ENCODE measurements around the gene SIGLEC7. TPM values are rescaled to one million over a fixed set of nuclear protein-coding genes. Genes with fewer than 3 reads are reported as not detected.

SIGLEC7 gene
- polyA plus RNA-seq, 1 of the 3 experiments (the other 2 are of a cell fraction): not detected

GRCh38 chr19:51097166-51097738 lies 44.8 kb upstream of the SIGLEC7 start:
- DNase-seq: peak; percentile 76
- H3K4me2 ChIP-seq: no peak overlapping the region
- peaks cover 19% of the 10 kb centered on the region; the same call in 1 of the 2 replicates for H4K20me1 ChIP-seq (ENCODE audit: insufficient read depth)
- no peak overlapping the region for H3K9ac ChIP-seq
- TF ChIP-seq PBX3 (IDR thresholded peaks at IDR 0.05) (no peak), RAD21 (IDR thresholded peaks at IDR 0.05; ENCODE audit: low read length) (0 out of 2 replicates have a peak, but pooled peaks have one; percentile 6)
- TF ChIP-seq, protein P1, sequence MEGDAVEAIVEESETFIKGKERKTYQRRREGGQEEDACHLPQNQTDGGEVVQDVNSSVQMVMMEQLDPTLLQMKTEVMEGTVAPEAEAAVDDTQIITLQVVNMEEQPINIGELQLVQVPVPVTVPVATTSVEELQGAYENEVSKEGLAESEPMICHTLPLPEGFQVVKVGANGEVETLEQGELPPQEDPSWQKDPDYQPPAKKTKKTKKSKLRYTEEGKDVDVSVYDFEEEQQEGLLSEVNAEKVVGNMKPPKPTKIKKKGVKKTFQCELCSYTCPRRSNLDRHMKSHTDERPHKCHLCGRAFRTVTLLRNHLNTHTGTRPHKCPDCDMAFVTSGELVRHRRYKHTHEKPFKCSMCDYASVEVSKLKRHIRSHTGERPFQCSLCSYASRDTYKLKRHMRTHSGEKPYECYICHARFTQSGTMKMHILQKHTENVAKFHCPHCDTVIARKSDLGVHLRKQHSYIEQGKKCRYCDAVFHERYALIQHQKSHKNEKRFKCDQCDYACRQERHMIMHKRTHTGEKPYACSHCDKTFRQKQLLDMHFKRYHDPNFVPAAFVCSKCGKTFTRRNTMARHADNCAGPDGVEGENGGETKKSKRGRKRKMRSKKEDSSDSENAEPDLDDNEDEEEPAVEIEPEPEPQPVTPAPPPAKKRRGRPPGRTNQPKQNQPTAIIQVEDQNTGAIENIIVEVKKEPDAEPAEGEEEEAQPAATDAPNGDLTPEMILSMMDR (IDR thresholded peaks at IDR 0.05): peak; percentile 64
- no peak overlapping the region for H3K4me3 ChIP-seq (ENCODE audit: low read depth in 2 of 2, low read length in 1 of 2)
- 20% methylated on average over 8 of the region's 8 CpGs for WGBS (ENCODE audit: low lambda C conversion rate)
- H3K27ac ChIP-seq (ENCODE audit: low read depth in 2 of 2, low read length in 1 of 2): no peak overlapping the region
- no peak overlapping the region for H2AFZ ChIP-seq (ENCODE audit: low read depth)
- POLR2A ChIA-PET: no interaction called here
- CTCF ChIA-PET: interaction anchor here (1.1 to 4.2 kb wide), 6 partner anchors 8 to 167 kb away, joined by 3 to 30 read pairs (median 8); partner anchors contain the start of gene KLK10
- H3K79me2 ChIP-seq (ENCODE audit: insufficient read depth): peaks cover 8% of the 10 kb centered on the region; the same call in 1 of the 2 replicates
- no peaks in the 10 kb centered on the region; a peak in 1 of 4 replicates for H3K4me1 ChIP-seq (ENCODE audit: control insufficient read depth in 1 of 2, insufficient read depth in 2 of 2, low read depth in 1 of 2, low read length in 1 of 2)
- no peaks in the 10 kb centered on the region for H3K9me3 ChIP-seq
- no peaks in the 10 kb centered on the region for H3K9me2 ChIP-seq
- H3K27me3 ChIP-seq (ENCODE audit: insufficient read depth): no peaks in the 10 kb centered on the region
- H3F3A ChIP-seq (replicated peaks; ENCODE audit: insufficient read depth): no peaks in the 10 kb centered on the region
- peaks cover 5 to 21% of the 10 kb centered on the region in 2 experiments for H3K36me3 ChIP-seq (replicated peaks in 1 of 2; ENCODE audit: control insufficient read depth in 1 of 2, insufficient read depth in 2 of 2, low read length in 1 of 2)

- H3K9ac ChIP-seq: no peak overlapping the region
- peaks cover 11% of the 10 kb centered on the region; the same call in 1 of the 2 replicates for H3K79me2 ChIP-seq (ENCODE audit: insufficient read depth)
- 90% methylated on average over 20 of the region's 20 CpGs for WGBS (ENCODE audit: low lambda C conversion rate)
- no peaks in the 10 kb centered on the region for H3K9me2 ChIP-seq
- H4K20me1 ChIP-seq (ENCODE audit: insufficient read depth): peaks cover 19% of the 10 kb centered on the region; the same call in 1 of the 2 replicates
- H3K27me3 ChIP-seq (ENCODE audit: insufficient read depth): no peaks in the 10 kb centered on the region
- no peaks in the 10 kb centered on the region for H3F3A ChIP-seq (replicated peaks; ENCODE audit: insufficient read depth)
- CTCF ChIA-PET: no interaction called here
- no peaks in the 10 kb centered on the region for H3K9me3 ChIP-seq
- H3K4me2 ChIP-seq: no peak overlapping the region
- no peak for DNase-seq
- peaks cover 7 to 26% of the 10 kb centered on the region in 2 experiments for H3K36me3 ChIP-seq (replicated peaks in 1 of 2; ENCODE audit: control insufficient read depth in 1 of 2, insufficient read depth in 2 of 2, low read length in 1 of 2)
- H3K4me1 ChIP-seq (ENCODE audit: control insufficient read depth in 1 of 2, insufficient read depth in 2 of 2, low read depth in 1 of 2, low read length in 1 of 2): no peaks in the 10 kb centered on the region; a peak in 1 of 4 replicates
- H2AFZ ChIP-seq (ENCODE audit: low read depth): no peak overlapping the region
- TF ChIP-seq SIN3A (IDR thresholded peaks at IDR 0.05; ENCODE audit: borderline replicate concordance, low read depth, low read length): no peak
- TF ChIP-seq ELF1 (IDR thresholded peaks at IDR 0.05): no peak
- TF ChIP-seq NFIC (IDR thresholded peaks at IDR 0.05; ENCODE audit: borderline replicate concordance): no peak
- TF ChIP-seq USF1 (IDR thresholded peaks at IDR 0.05; ENCODE audit: borderline replicate concordance, low read depth): no peak
- TF ChIP-seq GATA2 (CRISPR knock-in tag; IDR thresholded peaks at IDR 0.05): no peak
- no peak for TF ChIP-seq TEAD4 (IDR thresholded peaks at IDR 0.05; ENCODE audit: borderline replicate concordance, insufficient read depth)
- no peak for TF ChIP-seq POLR2AphosphoS5 (IDR thresholded peaks at IDR 0.05; ENCODE audit: low read depth, low read length)
- TF ChIP-seq CHD2 (IDR thresholded peaks at IDR 0.05; ENCODE audit: low read length, partially characterized antibody): no peak
- no peak for TF ChIP-seq PBX3 (IDR thresholded peaks at IDR 0.05)
- TF ChIP-seq MXI1 (IDR thresholded peaks at IDR 0.05; ENCODE audit: low read depth, low read length): no peak
- no peak for TF ChIP-seq MAX (IDR thresholded peaks at IDR 0.05; ENCODE audit: low read depth)
- no peak for TF ChIP-seq RAD21 (IDR thresholded peaks at IDR 0.05; ENCODE audit: low read length)
- no peak for TF ChIP-seq ZBTB33 (IDR thresholded peaks at IDR 0.05; ENCODE audit: borderline replicate concordance, low read depth)
- TF ChIP-seq NRF1 (IDR thresholded peaks at IDR 0.05; ENCODE audit: low read depth, low read length): no peak
- TF ChIP-seq EP300 (IDR thresholded peaks at IDR 0.05; ENCODE audit: borderline replicate concordance in 1 of 2, low read depth in 1 of 2, low read length in 1 of 2): no peak
- POLR2A ChIA-PET: no interaction called here
- no peak overlapping the region for H3K27ac ChIP-seq (ENCODE audit: low read depth in 2 of 2, low read length in 1 of 2)
- no peak overlapping the region for H3K4me3 ChIP-seq (ENCODE audit: low read depth in 2 of 2, low read length in 1 of 2)
These were observed 44.3 kb upstream of the SIGLEC7 start for GRCh38 chr19:51097796-51098195.

Measured in SK-N-SH (cell line).